GM12892 (cell line): ENCODE results near the gene SLC29A2.

Source experiments
- POLR2A ChIP-seq: IDR thresholded peaks from 2 replicates; pipeline ENCODE4 v1.6.1; 2011; ENCODE audit warnings: low read depth, low read length, control low read depth
- POLR2AphosphoS5 ChIP-seq: IDR thresholded peaks from 2 replicates; pipeline ENCODE4 v1.6.1; 2011; ENCODE audit warnings: low read depth, low read length, control low read depth
- TAF1 ChIP-seq: IDR thresholded peaks from 2 replicates; pipeline ENCODE4 v1.6.1; 2011; ENCODE audit warnings: low read depth, mild to moderate bottlenecking, control low read depth, low read length, borderline replicate concordance

- no peak for TF ChIP-seq TAF1
- TF ChIP-seq POLR2AphosphoS5, result no peak
- TF ChIP-seq POLR2A, result no peak
Observed at GRCh38 chr11:66326261-66327111, 45.1 kb downstream of the SLC29A2 start.
